OCI-LY1 (cell line): ENCODE data around the gene AATK.

Experiments
- H2AFZ ChIP-seq: fragments of 200-600 bp; sonication (generic), shearing (Covaris generic); 2 replicates; pipeline ENCODE4 v1.6.0; 2014; ENCODE audit warnings: antibody characterized with exemption, mild to moderate bottlenecking, low read length
- H3F3A ChIP-seq: fragments of 200-600 bp; sonication (generic), shearing (Covaris generic); 2 replicates; pipeline ENCODE4 v1.6.0; 2014; ENCODE audit warnings: mild to moderate bottlenecking, antibody characterized with exemption, low read length, moderate library complexity; ENCODE audit not compliant: insufficient read depth
- H3K27ac ChIP-seq: fragments of 200-600 bp; sonication (generic); 2 replicates; pipeline ENCODE4 v1.5.1; 2014; ENCODE audit warnings: low read length, mixed run types, mild to moderate bottlenecking, low read depth; ENCODE audit not compliant: poor library complexity, severe bottlenecking
- H3K27me3 ChIP-seq: fragments of 200-600 bp; sonication (generic); 2 replicates; pipeline ENCODE4 v1.6.0; 2014; ENCODE audit warnings: antibody characterized with exemption, mild to moderate bottlenecking, low read length, moderate library complexity; ENCODE audit not compliant: insufficient read depth
- H3K36me3 ChIP-seq: fragments of 200-600 bp; sonication (generic); 2 replicates; pipeline ENCODE4 v1.6.1; 2014; ENCODE audit warnings: mild to moderate bottlenecking, antibody characterized with exemption, low read length, moderate library complexity, mixed read lengths; ENCODE audit not compliant: insufficient read depth
- H3K4me1 ChIP-seq: fragments of 200-600 bp; sonication (generic); 2 replicates; pipeline ENCODE4 v1.5.1; 2014; ENCODE audit warnings: mild to moderate bottlenecking, low read length, moderate library complexity; ENCODE audit not compliant: insufficient read depth, severe bottlenecking
- H3K4me2 ChIP-seq: fragments of 200-600 bp; sonication (generic), shearing (Covaris generic); 2 replicates; pipeline ENCODE4 v1.6.1; 2014; ENCODE audit warnings: low read length
- H3K4me3 ChIP-seq: fragments of 200-600 bp; sonication (generic); 2 replicates; pipeline ENCODE4 v1.5.1; 2014; ENCODE audit warnings: low read length, low read depth, mild to moderate bottlenecking, mixed read lengths; ENCODE audit not compliant: poor library complexity, severe bottlenecking
- H3K79me2 ChIP-seq: fragments of 200-600 bp; shearing (Covaris generic); 2 replicates; pipeline ENCODE4 v1.6.1; 2016; ENCODE audit warnings: mixed run types, low read length, mixed read lengths; ENCODE audit not compliant: insufficient read depth
- H3K9ac ChIP-seq: fragments of 200-600 bp; sonication (generic), shearing (Covaris generic); 2 replicates; pipeline ENCODE4 v1.6.1; 2014; ENCODE audit warnings: mild to moderate bottlenecking, low read length, mixed read lengths
- H3K9me2 ChIP-seq: fragments of 200-600 bp; sonication (generic), shearing (Covaris generic); 2 replicates; pipeline ENCODE4 v1.6.1; 2014; ENCODE audit warnings: low read depth, mild to moderate bottlenecking, low read length, mixed read lengths
- H3K9me3 ChIP-seq: fragments of 200-600 bp; shearing (Covaris generic); 2 replicates; pipeline ENCODE4 v1.6.1; 2014; ENCODE audit warnings: low read length, mixed read lengths
- H4K20me1 ChIP-seq: fragments of 200-600 bp; sonication (generic), shearing (Covaris generic); 2 replicates; pipeline ENCODE4 v1.6.0; 2016; ENCODE audit warnings: mild to moderate bottlenecking, low read length; ENCODE audit not compliant: insufficient read depth
- CTCF ChIP-seq: fragments of 200-600 bp; sonication (generic), shearing (Covaris generic); IDR thresholded peaks from 2 replicates; pipeline ENCODE4 v1.5.1; 2017; ENCODE audit warnings: mild to moderate bottlenecking, antibody characterized with exemption, low read length, moderate library complexity, mixed read lengths
- EZH2 ChIP-seq: fragments of 200-600 bp; sonication (generic), shearing (Covaris generic); IDR thresholded peaks from 2 replicates; pipeline ENCODE4 v1.8.0; 2017; ENCODE audit warnings: borderline replicate concordance, mixed run types, mild to moderate bottlenecking, antibody characterized with exemption, low read length, moderate library complexity, mixed read lengths

Gene AATK

GRCh38 chr17:81117672-81118198 is 48.3 kb downstream of the AATK start:
- Histone ChIP-seq H3K9me3 (no peaks in the 10 kb centered on the region), H3K27ac (no peak overlapping the region), H3K27me3 (no peaks in the 10 kb centered on the region), H3K4me2 (no peak overlapping the region), H2AFZ (no peak overlapping the region), H3F3A (no peaks in the 10 kb centered on the region), H3K79me2 (no peaks in the 10 kb centered on the region), H3K4me3 (no peak overlapping the region), H3K9me2 (no peaks in the 10 kb centered on the region), H3K4me1 (no peaks in the 10 kb centered on the region), H3K9ac (no peak overlapping the region), H4K20me1 (no peaks in the 10 kb centered on the region), H3K36me3 (no peaks in the 10 kb centered on the region)
- TF ChIP-seq CTCF, result no peak
- TF ChIP-seq EZH2, result no peak

GRCh38 chr17:81116704-81117103 is 49.3 kb downstream of the AATK start:
- Histone ChIP-seq H3F3A (no peaks in the 10 kb centered on the region), H3K4me2 (no peak overlapping the region), H2AFZ (no peak overlapping the region), H3K9ac (no peak overlapping the region), H3K27me3 (no peaks in the 10 kb centered on the region; the same call in 1 of the 2 replicates), H3K79me2 (no peaks in the 10 kb centered on the region), H3K9me2 (no peaks in the 10 kb centered on the region), H3K9me3 (no peaks in the 10 kb centered on the region), H3K4me1 (no peaks in the 10 kb centered on the region), H3K4me3 (no peak overlapping the region), H3K36me3 (no peaks in the 10 kb centered on the region), H4K20me1 (no peaks in the 10 kb centered on the region), H3K27ac (no peak overlapping the region)
- TF ChIP-seq EZH2 (no peak), CTCF (no peak)

GRCh38 chr17:81115749-81116464 is 50.1 kb downstream of the AATK start:
- Histone ChIP-seq H2AFZ (no peak overlapping the region), H3K9me2 (no peaks in the 10 kb centered on the region), H4K20me1 (no peaks in the 10 kb centered on the region), H3K4me2 (no peak overlapping the region), H3K9ac (no peak overlapping the region), H3K4me3 (no peak overlapping the region), H3K27ac (no peak overlapping the region), H3F3A (no peaks in the 10 kb centered on the region), H3K79me2 (no peaks in the 10 kb centered on the region), H3K9me3 (no peaks in the 10 kb centered on the region), H3K27me3 (no peaks in the 10 kb centered on the region; the same call in 1 of the 2 replicates), H3K4me1 (no peaks in the 10 kb centered on the region), H3K36me3 (no peaks in the 10 kb centered on the region)
- no peak for TF ChIP-seq EZH2
- TF ChIP-seq CTCF, result no peak
